Pancreas (tissue), 10 donors: ENCODE data around the gene TMIGD3. TPM values are rescaled to one million over a fixed set of nuclear protein-coding genes. Genes with fewer than 3 reads are reported as not detected.

ENCODE experiments used
- ATAC-seq, 4 donors: fragments of 200-7000 bp; cut with Tn5 transposase; one replicate each; pipeline versions ENCODE4 v1.8.0 to v1.9.1; 2020; ENCODE audit warnings: mild to moderate bottlenecking in 4 of 4, moderate library complexity in 4 of 4
- DNase-seq, 6 donors: peaks; one replicate each; pipeline ENCODE4 v3.0.0-alpha.2; 2020
- FAIRE-seq: peaks from 2 replicates; lab custom pipeline; 2012; peaks lifted over from hg19 to GRCh38; lab: Jason Lieb, UNC
- H3K27ac ChIP-seq, 4 donors: fragments of 200-600 bp; sonication (generic); 1 replicate in 3 of 4; 2 replicates in 1 of 4; pipeline versions ENCODE4 v1.5.0 to v1.8.0; 2020
- H3K27me3 ChIP-seq, 4 donors: fragments of 200-600 bp; one replicate each; pipeline ENCODE4 v1.8.0; 2021
- H3K36me3 ChIP-seq, 3 donors: fragments of 200-600 bp; sonication (generic) in 1 of 3; one replicate each; pipeline versions ENCODE4 v1.5.0 to v1.8.0; 2020 to 2021
- H3K4me1 ChIP-seq, 3 donors: fragments of 200-600 bp; one replicate each; pipeline ENCODE4 v1.8.0; 2021
- H3K4me3 ChIP-seq, 4 donors: fragments of 200-600 bp; sonication (generic) in 2 of 4; one replicate each; pipeline versions ENCODE4 v1.5.0 to v1.8.0; 2020 to 2021
- H3K9me3 ChIP-seq, 4 donors: fragments of 200-600 bp; one replicate each; pipeline ENCODE4 v1.8.0; 2021
- CTCF ChIP-seq, 4 donors: fragments of 200-600 bp; sonication (generic) in 3 of 4; IDR thresholded peaks; one replicate each; pipeline versions ENCODE4 v1.5.0 to v1.8.0; 2021; ENCODE audit warnings: antibody characterized with exemption in 4 of 4
- WGBS, 2 donors: extraction: QIAGEN DNeasy Blood & Tissue Kit; methylation state at CpG; one replicate each; pipeline ENCODE4 v1.1.7; 2013; 5-methylcytosine and 5-hydroxymethylcytosine counted together
- intact Hi-C, 3 donors: fragments of 100-400 bp; cut with DNase I; formaldehyde crosslinking; loops; one replicate each; pipeline versions ENCODE4 v1.11.1 to v1.14.2; 2022
- polyA plus RNA-seq, 2 donors: library from polyadenylated mRNA; stranded (reverse); fragments of 200-250 nt; gene quantifications; one replicate each; pipeline ENCODE4 v1.2.3, GENCODE V29; 2013
- total RNA-seq, 6 donors: library from RNA; stranded (reverse); fragmentation: NEBNext Ultra II Directional in 4 of 6; extraction: Animal tissue kit (Norgen Biotek cat#: 25700) in 4 of 6; gene quantifications; one replicate each; pipeline versions ENCODE4 v1.2.1 to v1.2.4, GENCODE V29; 2021 to 2023
- donor health status: healthy with polysubstance abuse.
- donor health status: DM: no; HTN: no; CAD: no; lungs with moderate emphysema.
- donor health status: DM: no; HTN: no; CAD: no.
- donor health status: control.
- donor health status: control.
- donor health status: Bipolar disorder and iron deficiency.
- donor health status: DM: yes; HTN: yes; CAD: no.
- donor health status: DM: no; HTN: no; CAD: no.
- donor health status: DM: no; HTN: no; CAD: no.
- donor health status: DM: yes; HTN: yes; CAD: no.

Gene TMIGD3
- total and polyA plus RNA-seq, 8 donors: 0.25 to 3.7 (median 1.1) TPM; not detected in 2

DNA sequence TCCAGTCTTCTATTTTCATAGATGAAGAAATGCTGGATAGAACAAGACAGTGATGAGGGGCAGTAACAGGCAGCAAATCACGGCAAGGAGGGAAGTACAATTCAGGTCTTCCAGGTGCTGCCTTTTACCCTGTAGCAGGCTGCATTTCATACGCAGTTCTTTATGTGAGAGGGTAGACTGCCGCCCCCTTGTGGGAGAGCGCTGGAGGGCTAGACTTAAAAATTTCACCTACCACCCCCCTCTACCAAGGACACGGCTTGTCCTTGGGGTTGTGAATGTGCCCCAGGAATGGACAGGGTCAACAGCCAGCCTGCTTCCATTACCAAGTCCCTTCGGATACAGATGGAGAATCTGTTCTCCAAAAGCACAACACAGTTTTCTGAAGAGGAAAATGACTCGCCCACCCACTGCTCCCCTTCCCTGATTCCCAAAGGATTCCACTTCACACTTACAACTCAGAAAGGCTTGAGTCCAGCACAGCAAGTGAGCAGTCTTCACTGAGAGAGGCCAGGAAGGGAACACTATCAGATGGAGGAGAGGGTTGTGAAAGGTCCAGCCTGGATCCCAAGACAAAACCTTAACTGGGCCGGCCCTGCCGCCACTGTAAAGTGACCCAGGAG lies 61.8 kb downstream of the TMIGD3 start:
- 77 to 78% methylated on average over 9 of the region's 9 CpGs for WGBS, 2 donors
- intact Hi-C loops: no loop called here
- Histone ChIP-seq H3K9me3 (no peaks in the 10 kb centered on the region), H3K27me3 (no peaks in the 10 kb centered on the region), H3K4me3 (no peak overlapping the region), H3K27ac (no peak overlapping the region), H3K36me3 (peaks cover 0 to 49% (median 22%) of the 10 kb centered on the region in 3 donors), H3K4me1 (peaks cover 0 to 4% (median 0%) of the 10 kb centered on the region in 3 donors)
- DNase-seq (no peak), FAIRE-seq (no peak), ATAC-seq (peak in 2 of 4 donors; percentile 29 to 43)
- peak in 1 of 4 donors; percentile 15 for TF ChIP-seq CTCF (IDR thresholded peaks at IDR 0.05)

- no peaks in the 10 kb centered on the region for H3K27me3 ChIP-seq
- H3K4me1 ChIP-seq: no peaks in the 10 kb centered on the region
- FAIRE-seq: no peak
- no peak for DNase-seq
- no peak overlapping the region for H3K4me3 ChIP-seq
- no peak overlapping the region for H3K27ac ChIP-seq
- WGBS, 2 donors: 90% methylated on average over 3 of the region's 3 CpGs
- ATAC-seq: no peak
- H3K36me3 ChIP-seq: peaks cover 0 to 49% (median 22%) of the 10 kb centered on the region in 3 donors
- TF ChIP-seq CTCF (IDR thresholded peaks at IDR 0.05): no peak
- H3K9me3 ChIP-seq: no peaks in the 10 kb centered on the region
- intact Hi-C loops: no loop called here
Observed at GRCh38 chr1:111439461-111440351, 63.7 kb downstream of the TMIGD3 start.

DNA sequence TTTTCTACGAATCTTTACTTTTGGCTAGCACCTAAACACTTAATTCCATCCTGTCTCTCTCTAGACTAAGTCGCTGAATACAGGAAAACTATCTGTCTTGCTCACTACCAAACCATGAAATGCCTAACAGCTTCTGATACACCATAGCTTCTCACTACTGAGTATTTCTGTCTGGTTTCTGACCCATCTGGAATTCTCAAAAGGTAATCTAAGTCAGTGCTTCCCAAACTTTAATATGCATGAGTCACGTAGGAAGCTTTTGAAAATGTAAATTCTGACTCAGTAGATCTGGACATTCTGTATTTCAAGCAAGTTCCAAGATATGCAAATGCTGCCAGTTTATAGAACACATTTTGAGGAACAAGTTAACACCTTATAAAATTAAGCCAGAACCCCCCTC lies 66.7 kb downstream of the TMIGD3 start:
- Histone ChIP-seq H3K9me3 (no peaks in the 10 kb centered on the region), H3K4me3 (no peak overlapping the region), H3K27ac (no peak overlapping the region), H3K4me1 (no peaks in the 10 kb centered on the region), H3K36me3 (peaks cover 0 to 26% (median 8%) of the 10 kb centered on the region in 3 donors), H3K27me3 (no peaks in the 10 kb centered on the region)
- FAIRE-seq (no peak), ATAC-seq (no peak), DNase-seq (no peak)
- intact Hi-C loops: no loop called here
- TF ChIP-seq CTCF (IDR thresholded peaks at IDR 0.05): no peak
- 71 to 75% methylated on average over 3 of the region's 3 CpGs for WGBS, 2 donors

Other genes starting within 250 kb of the TMIGD3 start
- not detected for gene CHIA, start 212.8 kb downstream of the TMIGD3 start, total RNA-seq
- under 1 TPM in 1 of 2 donors, not detected in 1; 0.05 TPM for gene CHIA, start 212.8 kb downstream of the TMIGD3 start, polyA plus RNA-seq
- gene OVGP1, start 75.9 kb downstream of the TMIGD3 start, total RNA-seq: under 1 TPM; 0.28 to 0.65 (median 0.49) TPM
- gene OVGP1, start 75.9 kb downstream of the TMIGD3 start, polyA plus RNA-seq: 1 to 10 TPM; 1.6 to 3.8 TPM
- gene WDR77, start 54.4 kb downstream of the TMIGD3 start, total RNA-seq: 10 to 100 TPM in 2 of 6 donors, 1 to 10 TPM in 4; 4.8 to 13.9 (median 9.3) TPM
- 10 to 100 TPM; 10.6 to 15.2 TPM for gene WDR77, start 54.4 kb downstream of the TMIGD3 start, polyA plus RNA-seq
- 100 to 1,000 TPM in 2 of 6 donors, 10 to 100 TPM in 4; 56.3 to 103 (median 89.2) TPM for gene ATP5PB, start 54.2 kb downstream of the TMIGD3 start, total RNA-seq
- 100 to 1,000 TPM in 1 of 2 donors, 10 to 100 TPM in 1; 71.5 to 138 TPM for gene ATP5PB, start 54.2 kb downstream of the TMIGD3 start, polyA plus RNA-seq
- gene C1orf162, start 29.6 kb downstream of the TMIGD3 start, total RNA-seq: 1 to 10 TPM; 1.4 to 9.0 (median 2.0) TPM
- gene C1orf162, start 29.6 kb downstream of the TMIGD3 start, polyA plus RNA-seq: 10 to 100 TPM in 1 of 2 donors, 1 to 10 TPM in 1; 9.0 to 14.6 TPM
- 1 to 10 TPM in 3 of 6 donors, under 1 TPM in 3; 0.32 to 7.3 (median 1.1) TPM for gene ADORA3, start within 50 bp of the TMIGD3 start, total RNA-seq
- 1 to 10 TPM; 1.1 to 1.2 TPM for gene ADORA3, start within 50 bp of the TMIGD3 start, polyA plus RNA-seq
- gene RAP1A, start 116.2 kb upstream of the TMIGD3 start, total RNA-seq: 10 to 100 TPM; 17.0 to 35.1 (median 21.5) TPM
- gene RAP1A, start 116.2 kb upstream of the TMIGD3 start, polyA plus RNA-seq: 10 to 100 TPM; 17.3 to 33.1 TPM
- gene INKA2, start 235.8 kb upstream of the TMIGD3 start, total RNA-seq: 1 to 10 TPM in 3 of 6 donors, under 1 TPM in 3; 0.28 to 2.1 (median 1.1) TPM
- 1 to 10 TPM in 1 of 2 donors, under 1 TPM in 1; 0.72 to 1.3 TPM for gene INKA2, start 235.8 kb upstream of the TMIGD3 start, polyA plus RNA-seq